ENCODE results near the gene ASIP. TPM values are rescaled to one million over a fixed set of nuclear protein-coding genes. Genes with fewer than 3 reads are reported as not detected.
"Not testable (repeated sequence)": the region's sequence is repeated elsewhere in the genome, so short reads cannot be mapped to it uniquely, and the experiment has no call there.

ASIP gene
- total RNA-seq, 4 donors from 2014 or later = 3.5 TPM; not detected in 3

- ATAC-seq = no peak
- Histone ChIP-seq H3K36me3 (no peaks in the 10 kb centered on the region), H3K27ac (no peak overlapping the region), H3K9me3 (peaks cover 0 to 11% (median 0%) of the 10 kb centered on the region in 3 donors), H3K4me1 (no peaks in the 10 kb centered on the region), H3K4me3 (no peak overlapping the region), H3K27me3 (no peaks in the 10 kb centered on the region)
- WGBS, 2 donors (ENCODE audit: low coverage in 1 of 2) = 97% methylated on average over 3 of the region's 3 CpGs; no CpG with 5 or more reads in 1 of the 2 donors
- TF ChIP-seq CTCF (IDR thresholded peaks at IDR 0.05) (no peak), POLR2AphosphoS5 (IDR thresholded peaks at IDR 0.05) (no peak)
Observed at GRCh38 chr20:34232494-34233087, 8.6 kb upstream of the ASIP start.

- no peak overlapping the region for H3K4me3 ChIP-seq
- H3K36me3 ChIP-seq = no peaks in the 10 kb centered on the region
- peaks cover 0 to 18% (median 0%) of the 10 kb centered on the region in 3 donors for H3K9me3 ChIP-seq
- no peaks in the 10 kb centered on the region for H3K27me3 ChIP-seq
- TF ChIP-seq CTCF (IDR thresholded peaks at IDR 0.05) (no peak), POLR2AphosphoS5 (IDR thresholded peaks at IDR 0.05) (no peak), EP300 (IDR thresholded peaks at IDR 0.05) (no peak), POLR2A (IDR thresholded peaks at IDR 0.05) (no peak)
- H3K27ac ChIP-seq = no peak overlapping the region
- H3K4me1 ChIP-seq = no peaks in the 10 kb centered on the region
- ATAC-seq = no peak
Observed at GRCh38 chr20:34233687-34234086, 7.5 kb upstream of the ASIP start.

GRCh38 chr20:34235875-34236274, 5.3 kb upstream of the ASIP start:
- no peak for TF ChIP-seq POLR2AphosphoS5 (IDR thresholded peaks at IDR 0.05)
- no peak for TF ChIP-seq EP300 (IDR thresholded peaks at IDR 0.05)
- no peak for TF ChIP-seq CTCF (IDR thresholded peaks at IDR 0.05)
- TF ChIP-seq POLR2A (IDR thresholded peaks at IDR 0.05) = no peak
- peaks cover 0 to 18% (median 0%) of the 10 kb centered on the region in 3 donors for H3K9me3 ChIP-seq
- ATAC-seq = no peak
- no peaks in the 10 kb centered on the region for H3K4me1 ChIP-seq
- H3K27ac ChIP-seq = no peak overlapping the region
- H3K4me3 ChIP-seq = no peak overlapping the region
- no peaks in the 10 kb centered on the region for H3K27me3 ChIP-seq
- H3K36me3 ChIP-seq = no peaks in the 10 kb centered on the region
- 91% methylated on average over 2 of the region's 2 CpGs; no CpG with 5 or more reads in 1 of the 2 donors for WGBS, 2 donors (ENCODE audit: low coverage in 1 of 2)

GRCh38 chr20:34237942-34238341, 3.3 kb upstream of the ASIP start:
- no peak overlapping the region for H3K27ac ChIP-seq
- H3K36me3 ChIP-seq = no peaks in the 10 kb centered on the region
- 96 to 100% methylated on average over 2 of the region's 2 CpGs for WGBS, 2 donors (ENCODE audit: low coverage in 1 of 2)
- no peaks in the 10 kb centered on the region for H3K27me3 ChIP-seq
- TF ChIP-seq POLR2AphosphoS5 (IDR thresholded peaks at IDR 0.05) (no peak), POLR2A (IDR thresholded peaks at IDR 0.05) (no peak), EP300 (IDR thresholded peaks at IDR 0.05) (no peak), CTCF (IDR thresholded peaks at IDR 0.05) (no peak)
- no peak overlapping the region for H3K4me3 ChIP-seq
- no peak for ATAC-seq
- H3K9me3 ChIP-seq = peaks cover 0 to 18% (median 0%) of the 10 kb centered on the region in 3 donors
- no peaks in the 10 kb centered on the region for H3K4me1 ChIP-seq

- H3K27me3 ChIP-seq = no peaks in the 10 kb centered on the region
- H3K27ac ChIP-seq = no peak overlapping the region
- no peaks in the 10 kb centered on the region for H3K36me3 ChIP-seq
- H3K9me3 ChIP-seq = peaks cover 0 to 18% (median 0%) of the 10 kb centered on the region in 3 donors
- no peak overlapping the region for H3K4me3 ChIP-seq
- WGBS, 2 donors (ENCODE audit: low coverage in 1 of 2) = 80 to 100% methylated on average over 1 of the region's 1 CpG
- TF ChIP-seq POLR2A (IDR thresholded peaks at IDR 0.05) (no peak), EP300 (IDR thresholded peaks at IDR 0.05) (no peak), POLR2AphosphoS5 (IDR thresholded peaks at IDR 0.05) (no peak), CTCF (IDR thresholded peaks at IDR 0.05) (no peak)
- H3K4me1 ChIP-seq = no peaks in the 10 kb centered on the region
- ATAC-seq = no peak
Observed at GRCh38 chr20:34240121-34240520, 1.1 kb upstream of the ASIP start.

GRCh38 chr20:34242015-34242414, 792 bp downstream of the ASIP start:
- not testable (repeated sequence) for H3K27ac ChIP-seq, ATAC-seq, H3K36me3 ChIP-seq, H3K27me3 ChIP-seq, H3K4me3 ChIP-seq, H3K4me1 ChIP-seq
- WGBS, 2 donors (ENCODE audit: low coverage in 1 of 2) = 83 to 89% methylated on average over 3 to 4 of the region's 4 CpGs
- peaks cover 0 to 13% (median 0%) of the 10 kb centered on the region in 3 donors for H3K9me3 ChIP-seq

Measured in gastroesophageal sphincter (tissue), 4 donors.